Nucleus accumbens (tissue), 56 donors: ENCODE results near the gene TEKT5.
"Not testable (repeated sequence)": the region's sequence is repeated elsewhere in the genome, so short reads cannot be mapped to it uniquely, and the experiment has no call there.

Experiments used
- DNase-seq, 56 donors: peaks; one replicate each; lab custom pipeline; 2025; lab: John Stamatoyannopoulos, UW

TEKT5 gene

DNA sequence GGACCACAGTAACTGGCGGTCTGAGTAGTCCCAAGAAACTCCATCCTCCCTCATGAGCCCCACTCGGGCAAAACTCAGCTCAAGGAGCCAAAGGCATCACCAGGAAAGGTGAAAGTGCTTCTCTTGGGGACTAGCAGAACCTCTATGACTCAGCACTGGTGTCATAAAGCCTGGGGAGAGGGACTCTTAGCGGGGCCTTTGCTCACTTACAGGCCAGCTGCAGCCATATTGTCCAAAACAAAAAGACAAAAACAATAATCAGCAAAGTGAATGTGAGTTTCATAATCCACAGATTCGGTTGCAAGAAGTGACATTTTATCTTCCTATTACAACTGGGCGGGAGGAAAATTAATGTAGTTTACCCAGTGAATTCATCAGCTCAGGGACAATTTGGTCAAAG is at the start of gene TEKT5:
Gene TEKT5 (minus strand): TSS at position 101 of the 400 bp plus-strand sequence. CDS start 57 bp downstream, at position 44.
- no peak for DNase-seq

- peak; percentile 96 to 100 (median 99) for DNase-seq
Observed at GRCh38 chr16:10743610-10744369, 49.1 kb upstream of the TEKT5 start, which contains the start of gene NUBP1. TSS of gene NUBP1 (plus strand) at chr16:10743842. CDS start at chr16:10743864, 22 bp downstream.

DNA sequence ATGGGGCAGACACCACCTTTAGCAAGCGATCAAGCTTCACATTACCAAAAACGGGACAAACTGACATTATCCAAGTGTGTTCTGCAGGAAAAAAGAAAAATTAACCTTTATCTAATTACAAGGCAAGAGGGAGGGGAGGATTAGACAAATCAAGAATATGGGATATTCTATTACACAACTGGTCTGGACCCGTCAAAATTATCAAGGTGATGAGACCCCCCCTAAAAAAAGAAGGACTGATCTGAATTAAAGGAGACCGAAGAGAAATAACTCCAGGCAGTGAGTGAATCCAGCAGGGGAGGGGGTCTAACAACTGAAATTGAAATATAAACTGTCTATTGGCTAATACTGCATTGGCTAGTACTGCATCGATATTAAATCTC is 48.5 kb upstream of the TEKT5 start:
- no peak for DNase-seq

- DNase-seq, result peak in 1 of 56 donors; percentile 8
Observed at GRCh38 chr16:10741844-10742243, 47.1 kb upstream of the TEKT5 start.

DNA sequence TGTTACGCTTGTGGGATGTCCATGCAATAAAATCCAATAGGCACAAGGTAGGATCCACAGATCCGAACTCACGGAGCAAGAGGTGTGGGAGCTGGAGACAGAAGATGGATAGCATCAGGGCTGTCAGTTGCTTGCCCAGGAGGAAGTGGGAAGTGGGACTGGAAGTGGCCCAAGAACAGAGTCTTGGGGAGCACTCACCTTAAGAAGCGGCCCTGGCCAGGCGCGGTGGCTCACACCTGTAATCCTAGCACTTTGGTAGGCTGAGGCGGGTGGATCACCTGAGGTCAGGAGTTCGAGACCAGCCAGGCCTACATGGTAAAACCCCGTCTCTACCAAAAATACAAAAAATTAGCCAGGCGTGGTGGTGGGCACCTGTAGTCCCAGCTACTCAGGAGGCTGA is 46.5 kb upstream of the TEKT5 start:
- not testable (repeated sequence) for DNase-seq

DNA sequence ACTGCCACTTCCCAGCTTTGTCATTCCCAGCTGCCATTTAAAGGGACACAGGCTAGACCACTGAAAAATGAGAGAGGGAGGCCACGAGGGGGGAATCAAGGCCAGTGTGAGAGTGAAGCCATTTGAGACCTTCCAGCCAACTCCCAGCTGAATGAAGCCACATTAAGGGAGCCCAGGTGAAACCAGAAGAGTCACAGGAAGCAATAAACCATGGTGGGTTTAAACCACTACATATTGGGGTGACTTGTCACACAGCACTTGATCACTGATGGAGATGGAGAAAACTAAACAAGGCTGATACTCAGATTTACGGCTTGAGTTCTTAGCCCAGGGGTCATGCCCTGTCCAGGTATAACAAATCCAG is 46.1 kb upstream of the TEKT5 start:
- DNase-seq, result no peak

GRCh38 chr16:10740000-10740844 is 45.5 kb upstream of the TEKT5 start:
- DNase-seq, result no peak

- peak in 44 of 56 donors; percentile 13 to 86 (median 48) for DNase-seq
Observed at GRCh38 chr16:10738231-10739077, 43.7 kb upstream of the TEKT5 start.

GRCh38 chr16:10737068-10737625 is 42.4 kb upstream of the TEKT5 start:
- DNase-seq, result peak in 41 of 56 donors; percentile 5 to 68 (median 31)

- DNase-seq, result no peak
Observed at GRCh38 chr16:10731790-10732189, 37.1 kb upstream of the TEKT5 start.

GRCh38 chr16:10729104-10730048 is 34.6 kb upstream of the TEKT5 start:
- peak in 23 of 56 donors; percentile 10 to 71 (median 33) for DNase-seq

- DNase-seq, result no peak
Observed at GRCh38 chr16:10728003-10728887, 33.5 kb upstream of the TEKT5 start.

DNA sequence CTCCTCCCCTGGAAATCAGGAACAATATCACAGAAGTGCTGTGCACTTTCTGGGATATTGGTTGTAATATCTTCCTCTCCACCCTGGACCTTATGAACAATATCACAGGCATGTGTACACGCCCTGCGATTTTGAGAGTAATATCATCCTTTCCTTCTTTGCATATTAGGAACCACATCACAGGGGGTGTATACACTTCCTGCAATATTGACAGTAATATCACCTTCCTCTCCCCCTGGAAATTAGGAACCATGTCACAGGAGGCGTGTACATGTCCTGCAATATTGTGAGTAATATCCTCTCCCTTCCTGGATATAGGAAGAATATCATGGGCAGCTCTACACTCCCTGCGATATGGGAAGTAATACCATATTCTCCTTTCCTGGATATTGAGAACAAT is 14.2 kb upstream of the TEKT5 start:
- no peak for DNase-seq

DNA sequence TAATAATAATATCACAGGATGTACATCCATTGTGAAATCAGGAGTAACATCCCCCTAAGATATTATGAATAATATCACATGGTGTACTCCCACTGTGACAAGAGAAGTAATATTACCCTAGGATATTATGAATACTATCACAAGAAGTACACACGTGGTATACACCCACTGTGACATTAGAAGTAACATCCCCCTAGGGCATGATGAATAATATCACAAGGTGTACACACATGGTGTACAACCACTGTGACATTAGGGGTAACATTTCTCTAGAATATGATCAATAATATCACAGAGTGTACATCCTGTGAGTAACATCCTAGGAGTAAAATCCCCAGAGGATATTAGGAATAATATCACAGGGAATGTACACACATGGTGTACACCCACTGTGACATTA is 5.0 kb upstream of the TEKT5 start:
- DNase-seq, result no peak

DNA sequence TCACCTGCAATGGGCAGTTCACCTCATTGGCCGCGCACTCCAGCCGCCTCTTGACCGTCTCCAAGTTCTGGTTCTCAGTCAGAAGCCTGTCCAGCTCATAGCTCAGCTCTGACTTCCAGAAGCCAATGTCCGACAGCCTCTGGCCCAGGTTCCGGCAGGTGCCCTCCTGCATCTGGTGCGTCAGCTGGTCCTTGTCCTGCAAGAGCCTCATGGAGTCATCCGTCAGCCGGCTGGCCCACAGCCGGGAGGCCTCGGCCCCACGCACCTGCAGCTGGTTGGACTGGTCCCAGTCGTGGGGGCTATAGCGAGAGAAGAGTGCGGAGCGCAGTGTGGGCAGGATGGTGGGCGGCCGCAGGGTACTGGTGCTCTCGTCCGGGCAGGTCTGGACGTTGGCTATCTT is 424 bp downstream of the TEKT5 start:
- no peak for DNase-seq

- DNase-seq, result no peak
Observed at GRCh38 chr16:10693889-10694288, 841 bp downstream of the TEKT5 start.

GRCh38 chr16:10692470-10692869 is 2.3 kb downstream of the TEKT5 start:
- DNase-seq, result no peak

- DNase-seq, result no peak
Observed at GRCh38 chr16:10688726-10689125, 6.0 kb downstream of the TEKT5 start.
